ENCODE measurements around the gene ETNK2. TPM values are rescaled to one million over a fixed set of nuclear protein-coding genes. Genes with fewer than 3 reads are reported as not detected.

ETNK2 gene
- total and polyA plus RNA-seq, 2 experiments from 2014 or later, result 7.6 to 26.2 TPM

DNA sequence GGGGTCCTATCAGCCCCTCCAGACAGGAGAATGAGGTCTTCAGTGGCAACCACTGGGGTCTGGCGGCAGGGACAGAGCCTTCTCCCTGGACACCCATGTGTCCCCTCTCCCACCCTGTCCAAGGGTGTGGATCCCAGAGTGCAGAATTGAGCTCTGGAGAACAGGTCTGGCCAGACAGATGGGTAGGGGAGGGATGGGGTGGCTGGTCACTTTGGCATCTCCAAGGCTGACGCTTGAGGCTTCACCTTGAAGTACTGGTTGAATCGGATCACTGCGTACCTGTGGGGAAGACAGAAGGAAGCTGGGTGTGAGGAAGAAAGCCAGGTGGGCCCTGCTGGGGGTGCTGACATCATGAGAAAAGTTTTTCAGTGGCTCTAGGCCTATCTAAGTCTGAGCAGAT, 19.9 kb downstream of the ETNK2 start:
- peaks cover 17% of the 10 kb centered on the region for H3K27me3 Mint-ChIP-seq (ENCODE audit: insufficient read depth, low read depth, poor library complexity)
- H2AFZ ChIP-seq, result no peak overlapping the region
- H3K27ac Mint-ChIP-seq, result no peak overlapping the region
- no peak overlapping the region for H3K4me3 Mint-ChIP-seq
- no peaks in the 10 kb centered on the region for H3K79me2 ChIP-seq (replicated peaks; ENCODE audit: insufficient read depth)
- H3K9me2 ChIP-seq (ENCODE audit: insufficient read depth), result no peaks in the 10 kb centered on the region
- ATAC-seq, result no peak
- peaks cover 4% of the 10 kb centered on the region; the same call in 1 of the 2 replicates for H4K20me1 ChIP-seq (replicated peaks; ENCODE audit: insufficient read depth)
- H3K36me3 ChIP-seq (ENCODE audit: insufficient read depth), result peaks cover 6% of the 10 kb centered on the region; the same call in 1 of the 2 replicates
- no peak overlapping the region for H3K4me3 ChIP-seq
- H3K36me3 Mint-ChIP-seq (ENCODE audit: low read depth), result peaks cover 25% of the 10 kb centered on the region
- no peaks in the 10 kb centered on the region for H3K9me3 Mint-ChIP-seq
- H3K4me2 ChIP-seq, result no peak overlapping the region
- peaks cover 37% of the 10 kb centered on the region for H3K4me1 Mint-ChIP-seq
- no peak for DNase-seq (ENCODE audit: low spot score)
- H3K4me1 ChIP-seq (ENCODE audit: insufficient read depth), result peaks cover 26% of the 10 kb centered on the region
- H3K27me3 ChIP-seq (ENCODE audit: insufficient read depth), result no peaks in the 10 kb centered on the region
- 0 out of 2 replicates have a peak, but pooled peaks cover 14% of the 10 kb centered on the region for H3F3A ChIP-seq (replicated peaks; ENCODE audit: low read depth)
- H3K27ac ChIP-seq (ENCODE audit: low read depth), result no peak overlapping the region
- TF ChIP-seq JUNB (IDR thresholded peaks at IDR 0.05; ENCODE audit: unreplicated experiment), result no peak
- TF ChIP-seq, protein P1, sequence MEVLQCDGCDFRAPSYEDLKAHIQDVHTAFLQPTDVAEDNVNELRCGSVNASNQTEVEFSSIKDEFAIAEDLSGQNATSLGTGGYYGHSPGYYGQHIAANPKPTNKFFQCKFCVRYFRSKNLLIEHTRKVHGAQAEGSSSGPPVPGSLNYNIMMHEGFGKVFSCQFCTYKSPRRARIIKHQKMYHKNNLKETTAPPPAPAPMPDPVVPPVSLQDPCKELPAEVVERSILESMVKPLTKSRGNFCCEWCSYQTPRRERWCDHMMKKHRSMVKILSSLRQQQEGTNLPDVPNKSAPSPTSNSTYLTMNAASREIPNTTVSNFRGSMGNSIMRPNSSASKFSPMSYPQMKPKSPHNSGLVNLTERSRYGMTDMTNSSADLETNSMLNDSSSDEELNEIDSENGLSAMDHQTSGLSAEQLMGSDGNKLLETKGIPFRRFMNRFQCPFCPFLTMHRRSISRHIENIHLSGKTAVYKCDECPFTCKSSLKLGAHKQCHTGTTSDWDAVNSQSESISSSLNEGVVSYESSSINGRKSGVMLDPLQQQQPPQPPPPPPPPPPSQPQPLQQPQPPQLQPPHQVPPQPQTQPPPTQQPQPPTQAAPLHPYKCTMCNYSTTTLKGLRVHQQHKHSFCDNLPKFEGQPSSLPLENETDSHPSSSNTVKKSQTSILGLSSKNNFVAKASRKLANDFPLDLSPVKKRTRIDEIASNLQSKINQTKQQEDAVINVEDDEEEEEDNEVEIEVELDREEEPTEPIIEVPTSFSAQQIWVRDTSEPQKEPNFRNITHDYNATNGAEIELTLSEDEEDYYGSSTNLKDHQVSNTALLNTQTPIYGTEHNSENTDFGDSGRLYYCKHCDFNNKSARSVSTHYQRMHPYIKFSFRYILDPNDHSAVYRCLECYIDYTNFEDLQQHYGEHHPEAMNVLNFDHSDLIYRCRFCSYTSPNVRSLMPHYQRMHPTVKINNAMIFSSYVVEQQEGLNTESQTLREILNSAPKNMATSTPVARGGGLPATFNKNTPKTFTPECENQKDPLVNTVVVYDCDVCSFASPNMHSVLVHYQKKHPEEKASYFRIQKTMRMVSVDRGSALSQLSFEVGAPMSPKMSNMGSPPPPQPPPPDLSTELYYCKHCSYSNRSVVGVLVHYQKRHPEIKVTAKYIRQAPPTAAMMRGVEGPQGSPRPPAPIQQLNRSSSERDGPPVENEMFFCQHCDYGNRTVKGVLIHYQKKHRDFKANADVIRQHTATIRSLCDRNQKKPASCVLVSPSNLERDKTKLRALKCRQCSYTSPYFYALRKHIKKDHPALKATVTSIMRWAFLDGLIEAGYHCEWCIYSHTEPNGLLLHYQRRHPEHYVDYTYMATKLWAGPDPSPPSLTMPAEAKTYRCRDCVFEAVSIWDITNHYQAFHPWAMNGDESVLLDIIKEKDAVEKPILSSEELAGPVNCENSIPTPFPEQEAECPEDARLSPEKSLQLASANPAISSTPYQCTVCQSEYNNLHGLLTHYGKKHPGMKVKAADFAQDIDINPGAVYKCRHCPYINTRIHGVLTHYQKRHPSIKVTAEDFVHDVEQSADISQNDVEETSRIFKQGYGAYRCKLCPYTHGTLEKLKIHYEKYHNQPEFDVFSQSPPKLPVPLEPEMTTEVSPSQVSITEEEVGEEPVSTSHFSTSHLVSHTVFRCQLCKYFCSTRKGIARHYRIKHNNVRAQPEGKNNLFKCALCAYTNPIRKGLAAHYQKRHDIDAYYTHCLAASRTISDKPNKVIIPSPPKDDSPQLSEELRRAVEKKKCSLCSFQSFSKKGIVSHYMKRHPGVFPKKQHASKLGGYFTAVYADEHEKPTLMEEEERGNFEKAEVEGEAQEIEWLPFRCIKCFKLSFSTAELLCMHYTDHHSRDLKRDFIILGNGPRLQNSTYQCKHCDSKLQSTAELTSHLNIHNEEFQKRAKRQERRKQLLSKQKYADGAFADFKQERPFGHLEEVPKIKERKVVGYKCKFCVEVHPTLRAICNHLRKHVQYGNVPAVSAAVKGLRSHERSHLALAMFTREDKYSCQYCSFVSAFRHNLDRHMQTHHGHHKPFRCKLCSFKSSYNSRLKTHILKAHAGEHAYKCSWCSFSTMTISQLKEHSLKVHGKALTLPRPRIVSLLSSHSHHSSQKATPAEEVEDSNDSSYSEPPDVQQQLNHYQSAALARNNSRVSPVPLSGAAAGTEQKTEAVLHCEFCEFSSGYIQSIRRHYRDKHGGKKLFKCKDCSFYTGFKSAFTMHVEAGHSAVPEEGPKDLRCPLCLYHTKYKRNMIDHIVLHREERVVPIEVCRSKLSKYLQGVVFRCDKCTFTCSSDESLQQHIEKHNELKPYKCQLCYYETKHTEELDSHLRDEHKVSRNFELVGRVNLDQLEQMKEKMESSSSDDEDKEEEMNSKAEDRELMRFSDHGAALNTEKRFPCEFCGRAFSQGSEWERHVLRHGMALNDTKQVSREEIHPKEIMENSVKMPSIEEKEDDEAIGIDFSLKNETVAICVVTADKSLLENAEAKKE (CRISPR knock-in tag; IDR thresholded peaks at IDR 0.05), result no peak
- TF ChIP-seq ZNF114 (CRISPR knock-in tag; IDR thresholded peaks at IDR 0.05), result no peak
- no peak for TF ChIP-seq POLR2AphosphoS5 (IDR thresholded peaks at IDR 0.05; ENCODE audit: low read depth)
- TF ChIP-seq, protein P2, sequence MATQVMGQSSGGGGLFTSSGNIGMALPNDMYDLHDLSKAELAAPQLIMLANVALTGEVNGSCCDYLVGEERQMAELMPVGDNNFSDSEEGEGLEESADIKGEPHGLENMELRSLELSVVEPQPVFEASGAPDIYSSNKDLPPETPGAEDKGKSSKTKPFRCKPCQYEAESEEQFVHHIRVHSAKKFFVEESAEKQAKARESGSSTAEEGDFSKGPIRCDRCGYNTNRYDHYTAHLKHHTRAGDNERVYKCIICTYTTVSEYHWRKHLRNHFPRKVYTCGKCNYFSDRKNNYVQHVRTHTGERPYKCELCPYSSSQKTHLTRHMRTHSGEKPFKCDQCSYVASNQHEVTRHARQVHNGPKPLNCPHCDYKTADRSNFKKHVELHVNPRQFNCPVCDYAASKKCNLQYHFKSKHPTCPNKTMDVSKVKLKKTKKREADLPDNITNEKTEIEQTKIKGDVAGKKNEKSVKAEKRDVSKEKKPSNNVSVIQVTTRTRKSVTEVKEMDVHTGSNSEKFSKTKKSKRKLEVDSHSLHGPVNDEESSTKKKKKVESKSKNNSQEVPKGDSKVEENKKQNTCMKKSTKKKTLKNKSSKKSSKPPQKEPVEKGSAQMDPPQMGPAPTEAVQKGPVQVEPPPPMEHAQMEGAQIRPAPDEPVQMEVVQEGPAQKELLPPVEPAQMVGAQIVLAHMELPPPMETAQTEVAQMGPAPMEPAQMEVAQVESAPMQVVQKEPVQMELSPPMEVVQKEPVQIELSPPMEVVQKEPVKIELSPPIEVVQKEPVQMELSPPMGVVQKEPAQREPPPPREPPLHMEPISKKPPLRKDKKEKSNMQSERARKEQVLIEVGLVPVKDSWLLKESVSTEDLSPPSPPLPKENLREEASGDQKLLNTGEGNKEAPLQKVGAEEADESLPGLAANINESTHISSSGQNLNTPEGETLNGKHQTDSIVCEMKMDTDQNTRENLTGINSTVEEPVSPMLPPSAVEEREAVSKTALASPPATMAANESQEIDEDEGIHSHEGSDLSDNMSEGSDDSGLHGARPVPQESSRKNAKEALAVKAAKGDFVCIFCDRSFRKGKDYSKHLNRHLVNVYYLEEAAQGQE (IDR thresholded peaks at IDR 0.05; ENCODE audit: unreplicated experiment), result no peak
- TF ChIP-seq ZNF331 (CRISPR knock-in tag; IDR thresholded peaks at IDR 0.05; ENCODE audit: low read depth), result no peak
- TF ChIP-seq, protein P3, sequence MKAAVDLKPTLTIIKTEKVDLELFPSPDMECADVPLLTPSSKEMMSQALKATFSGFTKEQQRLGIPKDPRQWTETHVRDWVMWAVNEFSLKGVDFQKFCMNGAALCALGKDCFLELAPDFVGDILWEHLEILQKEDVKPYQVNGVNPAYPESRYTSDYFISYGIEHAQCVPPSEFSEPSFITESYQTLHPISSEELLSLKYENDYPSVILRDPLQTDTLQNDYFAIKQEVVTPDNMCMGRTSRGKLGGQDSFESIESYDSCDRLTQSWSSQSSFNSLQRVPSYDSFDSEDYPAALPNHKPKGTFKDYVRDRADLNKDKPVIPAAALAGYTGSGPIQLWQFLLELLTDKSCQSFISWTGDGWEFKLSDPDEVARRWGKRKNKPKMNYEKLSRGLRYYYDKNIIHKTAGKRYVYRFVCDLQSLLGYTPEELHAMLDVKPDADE (IDR thresholded peaks at IDR 0.05), result no peak
- no peak for TF ChIP-seq EZH2 (IDR thresholded peaks at IDR 0.05; ENCODE audit: low read depth, unreplicated experiment)
- no peak for TF ChIP-seq STAT1 (IDR thresholded peaks at IDR 0.05; ENCODE audit: unreplicated experiment)
- TF ChIP-seq NANOG (IDR thresholded peaks at IDR 0.05; ENCODE audit: borderline replicate concordance), result no peak
- no peak for TF ChIP-seq EZH2phosphoT487 (IDR thresholded peaks at IDR 0.05; ENCODE audit: unreplicated experiment)
- TF ChIP-seq, protein P4, sequence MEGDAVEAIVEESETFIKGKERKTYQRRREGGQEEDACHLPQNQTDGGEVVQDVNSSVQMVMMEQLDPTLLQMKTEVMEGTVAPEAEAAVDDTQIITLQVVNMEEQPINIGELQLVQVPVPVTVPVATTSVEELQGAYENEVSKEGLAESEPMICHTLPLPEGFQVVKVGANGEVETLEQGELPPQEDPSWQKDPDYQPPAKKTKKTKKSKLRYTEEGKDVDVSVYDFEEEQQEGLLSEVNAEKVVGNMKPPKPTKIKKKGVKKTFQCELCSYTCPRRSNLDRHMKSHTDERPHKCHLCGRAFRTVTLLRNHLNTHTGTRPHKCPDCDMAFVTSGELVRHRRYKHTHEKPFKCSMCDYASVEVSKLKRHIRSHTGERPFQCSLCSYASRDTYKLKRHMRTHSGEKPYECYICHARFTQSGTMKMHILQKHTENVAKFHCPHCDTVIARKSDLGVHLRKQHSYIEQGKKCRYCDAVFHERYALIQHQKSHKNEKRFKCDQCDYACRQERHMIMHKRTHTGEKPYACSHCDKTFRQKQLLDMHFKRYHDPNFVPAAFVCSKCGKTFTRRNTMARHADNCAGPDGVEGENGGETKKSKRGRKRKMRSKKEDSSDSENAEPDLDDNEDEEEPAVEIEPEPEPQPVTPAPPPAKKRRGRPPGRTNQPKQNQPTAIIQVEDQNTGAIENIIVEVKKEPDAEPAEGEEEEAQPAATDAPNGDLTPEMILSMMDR (conservative IDR thresholded peaks at IDR 0.05; ENCODE audit: low read depth in 2 of 2), result no peak
- no peak for TF ChIP-seq CREB1 (CRISPR knock-in tag; IDR thresholded peaks at IDR 0.05; ENCODE audit: low read depth)
